Activated CD4-positive, alpha-beta memory T cell treated with anti-CD3 and anti-CD28 coated beads for 36 hours (primary cell): ENCODE results near the gene MAS1L. TPM values are rescaled to one million over a fixed set of nuclear protein-coding genes. Genes with fewer than 3 reads are reported as not detected.
"Not testable (repeated sequence)": the region's sequence is repeated elsewhere in the genome, so short reads cannot be mapped to it uniquely, and the experiment has no call there.

Source experiments
- CTCF ChIA-PET: fragments of 350-600 bp; sonication (Branson Sonifier 250); formaldehyde crosslinking; loops from one replicate; lab custom pipeline; 2021; ENCODE audit warnings: antibody characterized with exemption, inconsistent platforms; lab: Charles Lee
- POLR2A ChIA-PET: fragments of 350-600 bp; sonication (Branson Sonifier 250); formaldehyde crosslinking; loops from one replicate; lab custom pipeline; 2021; ENCODE audit warnings: antibody characterized with exemption; lab: Charles Lee
- DNase-seq: peaks from one replicate; pipeline ENCODE4 v3.0.0-alpha.2; 2020
- H3K27ac Mint-ChIP-seq: one replicate; pipeline ENCODE4 v1.8.0; 2021; ENCODE audit warnings: mixed read lengths
- H3K27me3 Mint-ChIP-seq: one replicate; pipeline ENCODE4 v1.8.0; 2021; ENCODE audit warnings: mixed read lengths
- H3K36me3 Mint-ChIP-seq: one replicate; pipeline ENCODE4 v1.8.0; 2021; ENCODE audit warnings: mixed read lengths
- H3K4me1 Mint-ChIP-seq: one replicate; pipeline ENCODE4 v1.8.0; 2021; ENCODE audit warnings: low read depth, mixed read lengths
- H3K4me3 Mint-ChIP-seq: one replicate; pipeline ENCODE4 v1.8.0; 2021; ENCODE audit warnings: mild to moderate bottlenecking, mixed read lengths
- H3K9me3 Mint-ChIP-seq: one replicate; pipeline ENCODE4 v1.8.0; 2021; ENCODE audit warnings: mixed read lengths
- intact Hi-C: fragments of 100-400 bp; cut with micrococcal nuclease; formaldehyde crosslinking; loops from one replicate; pipeline ENCODE4 v1.15.1; 2023
- total RNA-seq, 2 experiments: library from RNA; stranded (reverse); gene quantifications; one replicate each; pipeline ENCODE4 v1.2.3, GENCODE V29; 2021

MAS1L gene
- total RNA-seq, 2 experiments from 2014 or later = not detected

DNA sequence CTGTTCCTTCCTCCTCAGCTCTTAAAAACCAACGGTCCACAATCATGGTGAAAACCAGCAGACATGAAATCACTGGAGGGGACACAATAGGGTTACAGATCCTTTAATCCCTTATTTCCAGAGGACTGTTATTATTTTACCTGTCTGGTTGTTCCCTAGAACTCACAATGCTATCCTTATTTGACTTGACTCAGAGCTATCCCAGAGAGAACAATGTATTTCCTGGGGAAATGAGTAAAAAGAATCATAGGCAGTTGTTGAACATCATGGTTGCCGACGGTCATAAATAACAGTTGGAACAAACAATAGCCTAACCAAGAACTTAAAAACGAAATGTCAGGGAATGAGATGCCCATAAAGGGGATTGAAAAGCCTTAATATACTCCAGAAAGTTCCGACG is 21.5 kb downstream of the MAS1L start:
- intact Hi-C loops = no loop called here
- CTCF ChIA-PET = no interaction called here
- no peak overlapping the region for H3K27ac Mint-ChIP-seq
- no peaks in the 10 kb centered on the region for H3K36me3 Mint-ChIP-seq
- no peak for DNase-seq
- H3K4me3 Mint-ChIP-seq = no peak overlapping the region
- H3K27me3 Mint-ChIP-seq = peaks cover 10% of the 10 kb centered on the region
- H3K9me3 Mint-ChIP-seq = no peaks in the 10 kb centered on the region
- no peaks in the 10 kb centered on the region for H3K4me1 Mint-ChIP-seq
- POLR2A ChIA-PET = no interaction called here

GRCh38 chr6:29465801-29466200 is 22.0 kb downstream of the MAS1L start:
- intact Hi-C loops = no loop called here
- Mint-ChIP-seq H3K27ac (no peak overlapping the region), H3K36me3 (no peaks in the 10 kb centered on the region), H3K4me3 (no peak overlapping the region), H3K4me1 (no peaks in the 10 kb centered on the region), H3K27me3 (peaks cover 10% of the 10 kb centered on the region), H3K9me3 (no peaks in the 10 kb centered on the region)
- DNase-seq = no peak
- ChIA-PET CTCF (no interaction called here), POLR2A (no interaction called here)

DNA sequence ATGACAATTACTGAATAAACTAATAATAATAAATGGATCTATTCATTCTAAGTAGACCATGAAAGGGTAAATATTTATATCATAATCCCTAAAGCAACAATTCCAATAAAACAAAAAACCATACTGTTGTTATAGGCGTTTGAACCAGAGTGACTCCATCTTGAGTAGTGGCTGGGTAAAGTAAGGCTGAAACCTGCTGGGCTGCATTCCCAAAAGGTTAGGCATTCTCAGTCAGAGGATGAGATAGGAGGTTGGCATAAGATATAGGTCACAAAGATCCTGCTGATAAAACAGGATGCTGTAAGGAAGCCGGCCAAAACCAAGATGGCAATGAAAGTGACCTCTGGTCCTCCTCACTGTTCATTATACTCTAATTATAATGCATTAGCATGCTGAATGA is 22.5 kb downstream of the MAS1L start:
- Mint-ChIP-seq H3K27me3 (peaks cover 10% of the 10 kb centered on the region), H3K4me1 (no peaks in the 10 kb centered on the region), H3K9me3 (no peaks in the 10 kb centered on the region), H3K4me3 (no peak overlapping the region), H3K27ac (no peak overlapping the region), H3K36me3 (no peaks in the 10 kb centered on the region)
- intact Hi-C loops = no loop called here
- ChIA-PET POLR2A (no interaction called here), CTCF (no interaction called here)
- no peak for DNase-seq

DNA sequence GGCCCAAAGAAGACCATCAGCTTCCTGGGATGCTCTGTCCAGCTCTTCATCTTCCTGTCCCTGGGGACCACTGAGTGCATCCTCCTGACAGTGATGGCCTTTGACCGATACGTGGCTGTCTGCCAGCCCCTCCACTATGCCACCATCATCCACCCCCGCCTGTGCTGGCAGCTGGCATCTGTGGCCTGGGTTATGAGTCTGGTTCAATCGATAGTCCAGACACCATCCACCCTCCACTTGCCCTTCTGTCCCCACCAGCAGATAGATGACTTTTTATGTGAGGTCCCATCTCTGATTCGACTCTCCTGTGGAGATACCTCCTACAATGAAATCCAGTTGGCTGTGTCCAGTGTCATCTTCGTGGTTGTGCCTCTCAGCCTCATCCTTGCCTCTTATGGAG is 25.7 kb downstream of the MAS1L start:
- no peak overlapping the region for H3K27ac Mint-ChIP-seq
- POLR2A ChIA-PET = no interaction called here

GRCh38 chr6:29461021-29461814 is 26.5 kb downstream of the MAS1L start:
- H3K9me3 Mint-ChIP-seq = no peaks in the 10 kb centered on the region
- peaks cover 12% of the 10 kb centered on the region for H3K27me3 Mint-ChIP-seq
- ChIA-PET CTCF (no interaction called here), POLR2A (no interaction called here)
- no peak overlapping the region for H3K4me3 Mint-ChIP-seq
- no peak overlapping the region for H3K27ac Mint-ChIP-seq
- no peaks in the 10 kb centered on the region for H3K4me1 Mint-ChIP-seq
- no peak for DNase-seq
- intact Hi-C loops = no loop called here
- H3K36me3 Mint-ChIP-seq = no peaks in the 10 kb centered on the region

More for the DNA sequence above, 25.7 kb downstream of the MAS1L start:
- Mint-ChIP-seq H3K36me3 (no peaks in the 10 kb centered on the region), H3K4me1 (no peaks in the 10 kb centered on the region), H3K9me3 (no peaks in the 10 kb centered on the region), H3K4me3 (no peak overlapping the region), H3K27me3 (peaks cover 12% of the 10 kb centered on the region)
- intact Hi-C loops = no loop called here
- CTCF ChIA-PET = no interaction called here
- DNase-seq = no peak

- Mint-ChIP-seq H3K4me1 (no peaks in the 10 kb centered on the region), H3K27me3 (peaks cover 15% of the 10 kb centered on the region), H3K4me3 (no peak within 1 kb of the TSS), H3K9me3 (no peaks in the 10 kb centered on the region), H3K27ac (no peak within 1 kb of the TSS), H3K36me3 (no peaks in the 10 kb centered on the region)
- intact Hi-C loops = no loop called here
- ChIA-PET POLR2A (no interaction called here), CTCF (no interaction called here)
- no peak for DNase-seq
Observed at GRCh38 chr6:29456971-29457370, 30.8 kb downstream of the MAS1L start, which contains the start of the genes OR11A1 and OR2H1. Gene OR11A1 (minus strand): TSS chr6:29457071. CDS start chr6:29427641, 29,430 bp downstream. Gene OR2H1 (plus strand): TSS chr6:29457155. CDS start chr6:29461770, 4,615 bp downstream.

DNA sequence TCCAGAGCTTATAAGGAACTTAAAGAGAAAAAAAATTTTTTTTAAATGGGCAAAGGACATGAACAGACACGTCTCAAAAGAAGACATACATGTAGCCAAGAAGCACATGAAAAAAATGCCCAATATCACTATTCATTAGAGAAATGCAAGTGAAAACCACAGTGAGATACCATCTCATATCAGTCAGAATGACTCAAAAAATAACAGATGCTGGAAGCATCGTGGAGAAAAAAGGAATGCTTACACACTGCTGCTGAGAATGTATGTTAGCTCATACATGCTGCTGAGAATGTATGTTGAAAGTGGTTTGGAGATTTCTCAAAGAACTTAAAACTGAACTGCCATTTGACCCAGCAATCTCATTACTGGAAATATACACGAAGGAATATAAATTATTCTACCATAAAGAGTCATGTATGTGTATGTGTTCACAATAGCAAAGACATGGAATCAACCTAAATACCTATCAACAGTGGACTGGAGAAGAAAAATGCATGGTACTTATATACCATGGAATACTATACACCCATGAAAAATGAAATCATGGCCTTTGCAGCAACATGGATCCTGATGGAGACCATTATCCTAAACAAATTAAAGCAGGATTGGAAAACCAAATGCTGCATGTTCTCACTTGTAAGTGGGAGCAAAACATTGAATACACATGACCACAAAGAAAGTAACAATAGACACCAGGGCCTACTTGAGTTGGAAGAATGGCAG is 36.1 kb downstream of the MAS1L start:
- no peak for DNase-seq
- H3K9me3 Mint-ChIP-seq = no peaks in the 10 kb centered on the region
- intact Hi-C loops = no loop called here
- ChIA-PET POLR2A (no interaction called here), CTCF (interaction anchor here (0.8 kb wide), 1 partner anchor 380 kb away, joined by 3 read pairs; no protein-coding TSS in a partner anchor)
- no peak overlapping the region for H3K27ac Mint-ChIP-seq
- H3K27me3 Mint-ChIP-seq = peaks cover 40% of the 10 kb centered on the region
- peaks cover 2% of the 10 kb centered on the region for H3K36me3 Mint-ChIP-seq
- no peak overlapping the region for H3K4me3 Mint-ChIP-seq
- H3K4me1 Mint-ChIP-seq = no peaks in the 10 kb centered on the region

GRCh38 chr6:29447670-29448069 is 40.1 kb downstream of the MAS1L start:
- ChIA-PET CTCF (no interaction called here), POLR2A (no interaction called here)
- DNase-seq = no peak
- Mint-ChIP-seq H3K36me3 (peaks cover 2% of the 10 kb centered on the region), H3K4me3 (no peak overlapping the region), H3K9me3 (peaks cover 2% of the 10 kb centered on the region), H3K27ac (no peak overlapping the region), H3K4me1 (no peaks in the 10 kb centered on the region), H3K27me3 (peaks cover 58% of the 10 kb centered on the region)
- intact Hi-C loops = no loop called here

DNA sequence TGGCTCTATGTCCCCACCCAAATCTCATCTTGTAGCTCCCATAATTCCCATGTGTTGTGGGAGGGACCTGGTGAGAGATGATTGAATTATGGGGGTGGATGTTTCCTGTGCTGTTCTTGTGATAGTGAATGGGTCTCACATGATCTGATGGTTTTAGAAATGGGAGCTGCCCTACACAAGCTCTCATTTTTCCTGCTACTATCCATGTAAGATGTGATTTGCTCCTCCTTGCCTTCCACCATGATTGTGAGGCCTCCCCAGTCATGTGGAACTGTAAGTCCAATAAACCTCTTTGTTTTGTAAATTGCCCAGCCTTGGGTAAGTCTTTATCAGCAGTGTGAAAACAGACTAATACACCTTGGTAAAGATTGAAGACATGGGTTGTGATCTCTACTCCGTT is 43.7 kb downstream of the MAS1L start:
- H3K4me1 Mint-ChIP-seq, H3K9me3 Mint-ChIP-seq, POLR2A ChIA-PET, H3K4me3 Mint-ChIP-seq, DNase-seq, CTCF ChIA-PET, H3K36me3 Mint-ChIP-seq, intact Hi-C loops, H3K27ac Mint-ChIP-seq: not testable (repeated sequence)
- H3K27me3 Mint-ChIP-seq = peaks cover 44% of the 10 kb centered on the region

GRCh38 chr6:29442719-29443118 is 45.0 kb downstream of the MAS1L start:
- Mint-ChIP-seq H3K9me3 (peaks cover 2% of the 10 kb centered on the region), H3K4me1 (no peaks in the 10 kb centered on the region), H3K27me3 (peaks cover 41% of the 10 kb centered on the region), H3K4me3 (no peak overlapping the region), H3K27ac (no peak overlapping the region), H3K36me3 (no peaks in the 10 kb centered on the region)
- CTCF ChIA-PET = no interaction called here
- POLR2A ChIA-PET = no interaction called here
- no peak for DNase-seq
- intact Hi-C loops = no loop called here

DNA sequence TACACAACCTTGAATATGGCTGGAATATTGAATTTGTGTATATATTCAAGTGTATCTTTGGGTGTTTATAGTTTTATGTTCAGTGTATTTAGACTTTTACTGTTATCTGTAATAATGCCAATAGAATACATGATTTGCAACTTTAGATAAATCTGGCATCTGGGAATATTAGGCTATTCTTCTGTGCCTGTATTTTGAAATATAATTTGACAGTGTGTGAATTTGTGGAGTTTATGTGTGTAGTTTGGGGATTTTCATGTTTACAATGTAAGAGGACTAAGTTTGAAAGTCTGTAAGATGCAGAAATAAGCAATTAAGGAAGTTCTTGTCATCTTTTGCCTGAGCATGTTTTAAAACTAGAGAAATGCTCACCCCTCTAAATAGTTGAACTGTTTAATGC is 48.8 kb downstream of the MAS1L start, which contains the start of gene OR10C1:
Gene OR10C1, plus strand, starts transcription at position 301 of the 400 bp plus-strand sequence. CDS start 710 bp downstream, outside the sequence.
- H3K36me3 Mint-ChIP-seq = no peaks in the 10 kb centered on the region
- no peak within 1 kb of the TSS for H3K27ac Mint-ChIP-seq
- peaks cover 1% of the 10 kb centered on the region for H3K9me3 Mint-ChIP-seq
- no peak within 1 kb of the TSS for H3K4me3 Mint-ChIP-seq
- ChIA-PET POLR2A (no interaction called here), CTCF (no interaction called here)
- intact Hi-C loops = no loop called here
- peaks cover 38% of the 10 kb centered on the region for H3K27me3 Mint-ChIP-seq
- no peak for DNase-seq
- H3K4me1 Mint-ChIP-seq = no peaks in the 10 kb centered on the region

DNA sequence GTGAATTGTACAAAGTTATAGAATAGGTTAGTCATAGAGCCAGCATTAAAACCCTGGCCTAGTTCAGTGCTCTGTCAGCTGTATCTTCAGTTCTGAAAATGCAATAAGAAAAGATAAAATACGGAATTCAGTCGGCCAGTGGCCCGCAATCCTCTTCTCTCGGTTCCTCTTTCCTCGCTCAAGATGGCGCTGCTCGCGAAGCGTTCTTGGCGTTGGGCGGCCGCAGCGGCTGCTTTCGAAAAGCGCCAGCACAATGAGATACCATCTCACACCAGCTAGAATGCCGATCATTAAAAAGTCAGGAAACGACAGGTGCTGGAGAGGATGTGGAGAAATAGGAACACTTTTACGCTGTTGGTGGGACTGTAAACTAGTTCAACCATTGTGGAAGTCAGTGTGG is 51.0 kb downstream of the MAS1L start:
- H3K4me1 Mint-ChIP-seq, H3K4me3 Mint-ChIP-seq, CTCF ChIA-PET, H3K27ac Mint-ChIP-seq, H3K9me3 Mint-ChIP-seq, DNase-seq, POLR2A ChIA-PET, H3K36me3 Mint-ChIP-seq, intact Hi-C loops: not testable (repeated sequence)
- H3K27me3 Mint-ChIP-seq = peaks cover 42% of the 10 kb centered on the region
